Sigmoid colon (tissue), 7 donors: ENCODE measurements around the gene ARRDC1. TPM values are rescaled to one million over a fixed set of nuclear protein-coding genes. Genes with fewer than 3 reads are reported as not detected.

ENCODE experiments used
- DNase-seq: peaks from one replicate; pipeline ENCODE4 v3.0.0-alpha.2; 2019
- H3K27ac ChIP-seq, 4 donors: fragments of 200-600 bp; sonication (generic); one replicate each; pipeline ENCODE4 v1.5.1; 2016 to 2019; ENCODE audit warnings: mild to moderate bottlenecking in 1 of 4
- H3K27me3 ChIP-seq, 3 donors: fragments of 200-600 bp; sonication (generic); one replicate each; pipeline ENCODE4 v1.5.1; 2019; ENCODE audit warnings: mild to moderate bottlenecking in 1 of 3
- H3K36me3 ChIP-seq, 4 donors: fragments of 200-600 bp; sonication (generic); one replicate each; pipeline ENCODE4 v1.5.1; 2016 to 2019
- H3K4me1 ChIP-seq, 4 donors: fragments of 200-600 bp; sonication (generic); one replicate each; pipeline ENCODE4 v1.5.1; 2017 to 2019
- H3K4me3 ChIP-seq, 4 donors: fragments of 200-600 bp; sonication (generic); one replicate each; pipeline ENCODE4 v1.5.1; 2017 to 2019; ENCODE audit warnings: mild to moderate bottlenecking in 2 of 4, moderate library complexity in 1 of 4
- H3K9me3 ChIP-seq, 4 donors: fragments of 200-600 bp in 3 of 4; sonication (generic) in 3 of 4; one replicate each; pipeline versions ENCODE4 v1.5.1 to v1.6.1; 2013 to 2019
- CTCF ChIP-seq, 4 experiments: fragments of 450-650 bp in 3 of 4; fragments of 200-600 bp in 1 of 4; IDR thresholded peaks; one replicate each; pipeline ENCODE4 v1.5.1; 2016 to 2019; ENCODE audit warnings: antibody characterized with exemption in 4 of 4, mild to moderate bottlenecking in 3 of 4, moderate library complexity in 2 of 4
- EP300 ChIP-seq, 4 donors: sonication (generic); formaldehyde crosslinking; IDR thresholded peaks; one replicate each; pipeline ENCODE4 v1.6.1; 2017; ENCODE audit warnings: antibody characterized with exemption in 4 of 4
- POLR2A ChIP-seq, 2 donors: fragments of 450-650 bp; IDR thresholded peaks; one replicate each; pipeline ENCODE4 v1.6.1; 2016; ENCODE audit warnings: antibody characterized with exemption in 2 of 2, mild to moderate bottlenecking in 2 of 2, moderate library complexity in 2 of 2
- POLR2AphosphoS5 ChIP-seq, 4 donors: sonication (generic); formaldehyde crosslinking; IDR thresholded peaks; one replicate each; pipeline ENCODE4 v1.6.1; 2017; ENCODE audit warnings: antibody characterized with exemption in 4 of 4
- WGBS, 2 donors: extraction: QIAGEN DNeasy Blood & Tissue Kit; methylation state at CpG; one replicate each; pipeline ENCODE4 v1.1.7; 2013; 5-methylcytosine and 5-hydroxymethylcytosine counted together
- intact Hi-C: fragments of 100-400 bp; cut with DNase I; formaldehyde crosslinking; loops from one replicate; pipeline ENCODE4 v1.15.1; 2023
- polyA plus RNA-seq, 3 donors: library from polyadenylated mRNA; stranded (reverse); fragments of 200-250 nt; gene quantifications; one replicate each; pipeline ENCODE4 v1.2.3, GENCODE V29; 2013
- small RNA-seq, 3 donors: library from RNA; depleted of rRNA; stranded (forward); fragments of <200 nt; gene quantifications; one replicate each; pipeline ENCODE3, GENCODE V24; 2016
- total RNA-seq, 4 donors: library from RNA; depleted of rRNA; stranded (reverse); fragments of >200 nt; gene quantifications; one replicate each; pipeline ENCODE4 v1.1.0, GENCODE V29; 2016
- donor health status: healthy with polysubstance abuse.
- donor health status: Bipolar disorder and iron deficiency.
- donor health status: healthy.

Gene ARRDC1
- total and polyA plus RNA-seq, 7 donors, result 12.5 to 131 (median 26.3) TPM

GRCh38 chr9:137660144-137660543 lies 54.7 kb downstream of the ARRDC1 start:
- no peak for TF ChIP-seq EP300 (IDR thresholded peaks at IDR 0.05)
- TF ChIP-seq POLR2AphosphoS5 (IDR thresholded peaks at IDR 0.05), result no peak
- no peak for TF ChIP-seq CTCF (IDR thresholded peaks at IDR 0.05)
- TF ChIP-seq POLR2A (IDR thresholded peaks at IDR 0.05), result no peak
- intact Hi-C loops, result no loop called here
- Histone ChIP-seq H3K4me1 (peaks cover 0 to 14% (median 5%) of the 10 kb centered on the region in 4 donors), H3K4me3 (no peak overlapping the region), H3K27me3 (no peaks in the 10 kb centered on the region), H3K36me3 (peaks cover 0 to 3% (median 0%) of the 10 kb centered on the region in 4 donors), H3K9me3 (no peaks in the 10 kb centered on the region), H3K27ac (no peak overlapping the region)
- WGBS, 2 donors, result 85 to 87% methylated on average over 4 of the region's 4 CpGs
- DNase-seq, result peak; percentile 9

GRCh38 chr9:137663584-137663983 lies 58.1 kb downstream of the ARRDC1 start:
- H3K4me1 ChIP-seq, result peaks cover 0 to 41% (median 27%) of the 10 kb centered on the region in 4 donors

GRCh38 chr9:137664676-137665075 lies 59.2 kb downstream of the ARRDC1 start:
- 21 to 62% methylated on average over 7 of the region's 7 CpGs for WGBS, 2 donors
- H3K27me3 ChIP-seq, result no peaks in the 10 kb centered on the region
- DNase-seq, result no peak
- H3K27ac ChIP-seq, result no peak overlapping the region
- H3K4me1 ChIP-seq, result peaks cover 0 to 41% (median 27%) of the 10 kb centered on the region in 4 donors
- no peaks in the 10 kb centered on the region for H3K36me3 ChIP-seq
- intact Hi-C loops, result no loop called here
- no peak overlapping the region for H3K4me3 ChIP-seq
- no peak for TF ChIP-seq EP300 (IDR thresholded peaks at IDR 0.05)
- TF ChIP-seq POLR2AphosphoS5 (IDR thresholded peaks at IDR 0.05), result no peak
- no peak for TF ChIP-seq POLR2A (IDR thresholded peaks at IDR 0.05)
- H3K9me3 ChIP-seq, result no peaks in the 10 kb centered on the region

More at GRCh38 chr9:137663584-137663983, 58.1 kb downstream of the ARRDC1 start:
- no peaks in the 10 kb centered on the region for H3K36me3 ChIP-seq
- intact Hi-C loops, result no loop called here
- no peaks in the 10 kb centered on the region for H3K9me3 ChIP-seq
- H3K4me3 ChIP-seq, result no peak overlapping the region
- 86 to 91% methylated on average over 4 of the region's 4 CpGs for WGBS, 2 donors
- no peak overlapping the region for H3K27ac ChIP-seq
- peak; percentile 2 for DNase-seq
- no peaks in the 10 kb centered on the region for H3K27me3 ChIP-seq
- TF ChIP-seq CTCF (IDR thresholded peaks at IDR 0.05), result no peak
- no peak for TF ChIP-seq POLR2A (IDR thresholded peaks at IDR 0.05)
- no peak for TF ChIP-seq POLR2AphosphoS5 (IDR thresholded peaks at IDR 0.05)
- TF ChIP-seq EP300 (IDR thresholded peaks at IDR 0.05), result no peak

Small RNAs within 50 kb of the gene (small RNA-seq; reads per million reads assigned to genes)
- gene RF00017, result 0 reads per million in 3 donors

Other genes starting within 250 kb of the ARRDC1 start
- gene EXD3, start 182.5 kb upstream of the ARRDC1 start, total RNA-seq, result 10 to 100 TPM in 2 of 4 donors, 1 to 10 TPM in 2; 8.9 to 25.5 (median 11.8) TPM
- gene EXD3, start 182.5 kb upstream of the ARRDC1 start, polyA plus RNA-seq, result 10 to 100 TPM; 18.0 to 29.7 (median 26.6) TPM
- gene NOXA1, start 182.3 kb upstream of the ARRDC1 start, total RNA-seq, result 1 to 10 TPM; 1.4 to 3.3 (median 2.9) TPM
- 10 to 100 TPM; 15.0 to 16.4 (median 15.4) TPM for gene NOXA1, start 182.3 kb upstream of the ARRDC1 start, polyA plus RNA-seq
- under 1 TPM in 1 of 4 donors, not detected in 3; 0.71 TPM for gene ENTPD8, start 164.3 kb upstream of the ARRDC1 start, total RNA-seq
- gene ENTPD8, start 164.3 kb upstream of the ARRDC1 start, polyA plus RNA-seq, result 10 to 100 TPM; 32.4 to 65.3 (median 44.4) TPM
- 10 to 100 TPM; 21.8 to 33.8 (median 27.4) TPM for gene NSMF, start 146.4 kb upstream of the ARRDC1 start, total RNA-seq
- gene NSMF, start 146.4 kb upstream of the ARRDC1 start, polyA plus RNA-seq, result 10 to 100 TPM; 24.0 to 50.4 (median 42.4) TPM
- 10 to 100 TPM in 1 of 4 donors, 1 to 10 TPM in 3; 4.3 to 12.2 (median 8.9) TPM for gene PNPLA7, start 55.3 kb upstream of the ARRDC1 start, total RNA-seq
- 1 to 10 TPM; 1.8 to 9.5 (median 1.8) TPM for gene PNPLA7, start 55.3 kb upstream of the ARRDC1 start, polyA plus RNA-seq
- 10 to 100 TPM; 38.5 to 73.1 (median 57.9) TPM for gene MRPL41, start 53.8 kb upstream of the ARRDC1 start, total RNA-seq
- 100 to 1,000 TPM in 2 of 3 donors, 10 to 100 TPM in 1; 95.2 to 162 (median 132) TPM for gene MRPL41, start 53.8 kb upstream of the ARRDC1 start, polyA plus RNA-seq
- gene DPH7, start 26.8 kb upstream of the ARRDC1 start, total RNA-seq, result 10 to 100 TPM; 28.5 to 43.6 (median 29.0) TPM
- 10 to 100 TPM in 2 of 3 donors, 1 to 10 TPM in 1; 6.5 to 29.0 (median 10.2) TPM for gene DPH7, start 26.8 kb upstream of the ARRDC1 start, polyA plus RNA-seq
- gene ZMYND19, start 15.2 kb upstream of the ARRDC1 start, total RNA-seq, result 10 to 100 TPM in 2 of 4 donors, 1 to 10 TPM in 2; 7.2 to 13.0 (median 10.0) TPM
- gene ZMYND19, start 15.2 kb upstream of the ARRDC1 start, polyA plus RNA-seq, result 10 to 100 TPM in 1 of 3 donors, 1 to 10 TPM in 2; 5.4 to 17.8 (median 9.0) TPM
- gene EHMT1, start 13.3 kb downstream of the ARRDC1 start, total RNA-seq, result 10 to 100 TPM; 60.4 to 91.4 (median 70.7) TPM
- 10 to 100 TPM; 19.2 to 54.9 (median 28.2) TPM for gene EHMT1, start 13.3 kb downstream of the ARRDC1 start, polyA plus RNA-seq